GM19324 (cell line): ENCODE data around the gene RSBN1.
"Not testable (repeated sequence)": the region's sequence is repeated elsewhere in the genome, so short reads cannot be mapped to it uniquely, and the experiment has no call there.

Experiments
- ATAC-seq: cut with Tn5 transposase; IDR thresholded peaks from one replicate; pipeline ENCODE4 v1.9.1; 2021; ENCODE audit warnings: mild to moderate bottlenecking, moderate library complexity; ENCODE audit not compliant: unreplicated experiment, low FRiP score

Gene RSBN1

DNA sequence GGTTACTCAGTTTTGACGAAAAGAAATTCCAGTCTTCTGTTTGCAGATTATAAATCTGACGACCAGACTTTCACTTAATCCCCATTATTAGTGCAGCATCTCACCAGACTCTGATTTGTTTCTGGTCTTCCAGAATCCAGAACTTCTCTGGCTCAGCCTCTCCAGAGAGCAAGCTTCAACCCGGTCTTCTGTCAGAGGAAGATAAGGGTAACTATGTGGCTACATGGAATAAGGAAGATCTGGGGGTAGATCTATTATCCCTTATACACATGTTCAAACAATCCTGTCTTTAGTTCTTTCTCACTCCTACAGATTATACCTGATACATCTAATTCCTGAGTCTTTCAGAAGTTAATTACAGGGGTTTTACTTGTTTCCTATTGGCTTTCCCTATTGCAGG is 62.9 kb downstream of the RSBN1 start:
- no peak for ATAC-seq

DNA sequence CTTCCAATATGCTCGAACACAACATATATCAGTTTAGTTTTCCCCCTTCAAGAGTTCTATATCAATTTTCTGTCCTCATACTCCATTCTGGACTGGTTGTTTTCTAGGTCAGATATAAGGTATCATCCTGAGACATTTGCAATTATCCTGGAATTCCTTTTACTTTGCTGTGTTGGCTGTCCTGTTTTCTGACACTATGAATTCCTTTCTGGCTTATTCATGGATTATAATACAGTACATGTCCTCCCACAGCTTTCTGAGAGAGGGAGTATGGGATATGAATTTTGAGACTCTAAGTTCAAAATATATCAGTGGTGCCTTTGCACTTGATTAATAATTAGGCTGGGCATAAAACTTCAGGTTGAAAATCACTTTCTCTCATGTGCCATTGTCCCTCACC is 64.9 kb downstream of the RSBN1 start:
- ATAC-seq = no peak

DNA sequence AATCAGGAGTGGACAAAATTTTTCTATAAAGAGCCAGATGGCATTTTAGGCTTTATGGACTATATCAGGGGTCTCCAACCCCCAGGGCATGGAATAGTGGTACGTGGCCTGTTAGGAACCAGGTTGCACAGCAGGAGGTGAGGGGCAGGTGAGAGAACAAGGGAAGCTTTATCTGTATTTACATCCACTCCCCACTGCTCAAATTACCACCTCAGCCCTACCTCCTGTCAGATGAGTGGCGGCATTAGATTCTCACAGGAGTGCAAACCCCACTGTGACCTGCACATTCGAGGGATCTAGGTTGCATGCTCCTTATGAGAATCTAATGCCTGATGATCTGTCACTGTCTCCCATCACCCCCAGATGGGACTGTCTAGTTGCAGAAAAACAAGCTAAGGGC is 66.9 kb downstream of the RSBN1 start:
- ATAC-seq = no peak

GRCh38 chr1:113744114-113744513 is 68.2 kb downstream of the RSBN1 start:
- ATAC-seq = no peak

DNA sequence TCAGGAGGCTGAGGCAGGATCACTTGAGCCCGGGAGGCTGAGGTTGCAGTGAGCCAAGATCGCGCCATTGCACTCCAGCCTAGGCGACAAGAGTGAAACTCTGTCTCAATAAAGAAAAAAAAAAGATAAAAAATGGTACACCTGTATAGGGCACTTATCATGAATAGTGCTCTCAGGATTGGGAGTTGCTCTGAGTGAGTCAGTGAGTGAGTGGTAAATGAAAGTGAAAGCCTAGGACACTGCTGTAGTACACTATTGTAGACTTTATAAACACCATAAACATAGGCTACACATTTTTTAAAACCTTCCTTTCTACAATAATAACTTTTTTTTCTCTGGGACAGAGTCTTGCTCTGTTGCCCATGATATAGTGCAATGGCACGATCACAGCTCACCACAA is 69.8 kb downstream of the RSBN1 start:
- ATAC-seq = peak; percentile 66

- ATAC-seq = no peak
Measured at GRCh38 chr1:113734357-113735055, 77.8 kb downstream of the RSBN1 start.

DNA sequence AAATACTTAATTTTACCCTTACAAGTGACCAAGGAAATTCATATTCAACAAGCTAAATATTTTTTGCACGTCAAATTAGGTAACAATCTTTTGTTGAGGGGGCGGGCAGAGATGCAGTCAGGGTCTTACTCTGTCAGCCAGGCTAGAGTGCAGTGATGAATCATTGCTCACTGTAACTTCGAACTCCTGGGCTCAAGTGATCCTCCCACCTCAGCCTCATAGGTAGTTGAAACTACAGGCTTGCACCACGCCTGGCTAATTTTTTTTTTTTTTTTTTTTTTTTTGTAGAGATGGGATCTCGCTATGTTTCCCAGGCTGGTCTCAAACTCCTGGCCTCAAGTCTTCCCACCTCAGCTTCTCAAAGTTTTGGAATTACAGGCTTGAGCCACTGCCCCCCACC is 79.5 kb downstream of the RSBN1 start:
- no peak for ATAC-seq

GRCh38 chr1:113721010-113721409 is 91.3 kb downstream of the RSBN1 start:
- no peak for ATAC-seq

GRCh38 chr1:113718621-113719020 is 93.7 kb downstream of the RSBN1 start:
- ATAC-seq = not testable (repeated sequence)

DNA sequence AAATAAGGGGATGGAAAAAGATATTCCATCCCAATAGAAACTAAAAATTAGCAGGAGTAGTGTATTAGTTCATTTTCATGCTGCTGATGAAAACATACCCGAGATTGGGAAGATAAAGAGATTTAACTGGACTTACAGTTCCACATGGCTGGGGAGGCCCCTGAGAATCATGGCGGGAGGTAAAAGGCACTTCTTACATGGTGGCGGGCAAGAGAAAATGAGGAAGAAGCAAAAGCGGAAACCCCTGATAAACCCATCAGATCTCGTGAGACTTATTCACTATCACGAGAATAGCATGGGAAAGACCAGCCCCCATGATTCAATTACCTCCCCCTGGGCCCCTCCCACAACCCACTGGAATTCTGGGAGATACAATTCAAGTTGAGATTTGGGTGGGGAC is 94.8 kb downstream of the RSBN1 start:
- ATAC-seq = not testable (repeated sequence)

DNA sequence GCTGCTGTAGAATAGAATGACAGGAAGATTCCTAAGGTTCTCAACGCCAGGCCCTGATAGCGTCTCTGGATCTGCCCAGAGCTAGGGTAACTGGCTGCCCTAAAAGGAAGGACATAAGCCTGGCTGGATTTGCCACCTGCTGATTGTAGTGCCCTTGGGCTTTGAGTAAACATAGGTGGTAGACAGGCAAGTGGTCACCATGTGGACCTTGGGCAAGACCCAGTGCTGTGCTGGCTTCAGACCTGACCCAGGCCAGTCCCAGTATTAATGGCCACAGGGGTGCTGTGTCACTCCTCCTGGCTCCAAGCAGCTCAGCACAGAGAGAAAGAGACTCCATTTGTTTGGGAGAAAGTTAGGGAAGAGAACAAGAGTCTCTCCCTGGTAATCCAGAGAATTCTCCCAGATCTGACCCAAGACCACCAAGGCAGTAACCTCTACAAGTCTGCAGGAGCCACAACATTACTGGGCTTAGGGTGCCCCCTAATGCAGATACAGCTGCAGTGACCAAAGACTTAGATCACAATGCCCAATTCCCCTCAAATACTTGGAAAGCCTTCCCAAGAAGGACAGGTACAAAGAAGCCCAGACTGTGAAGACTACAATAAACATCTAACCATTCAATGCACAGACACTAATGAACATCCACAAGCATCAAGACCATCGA is 97.5 kb downstream of the RSBN1 start:
- no peak for ATAC-seq
